ENCODE measurements around the gene USH2A. TPM values are rescaled to one million over a fixed set of nuclear protein-coding genes. Genes with fewer than 3 reads are reported as not detected.

The USH2A gene
- polyA plus RNA-seq, 2 of the 4 experiments (the other 2 are of a cell fraction) = not detected

DNA sequence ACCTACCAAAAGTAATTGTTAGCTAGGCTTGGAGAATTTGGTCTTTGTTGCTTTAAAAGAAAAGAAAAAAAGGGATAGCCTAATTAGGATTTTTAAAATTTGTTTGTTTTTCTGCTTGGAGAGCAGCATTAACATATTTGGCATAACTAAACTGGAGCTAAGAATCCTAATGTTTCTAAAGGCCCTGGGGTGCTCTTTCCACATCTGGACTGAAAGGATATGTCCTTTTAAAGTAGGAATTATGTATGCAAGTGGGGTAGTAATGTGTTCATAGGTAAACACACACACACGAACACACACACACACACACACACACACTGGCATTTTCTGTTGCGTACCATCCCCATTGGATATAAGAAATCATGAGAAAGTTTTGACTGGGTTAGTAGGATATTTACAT is 742.2 kb downstream of the USH2A start:
- Histone ChIP-seq H3K4me2 (no peak overlapping the region), H3K27ac (no peak overlapping the region), H3K4me3 (no peak overlapping the region), H3K9me3 (no peaks in the 10 kb centered on the region), H3K4me1 (no peaks in the 10 kb centered on the region)
- no peak for TF ChIP-seq HDAC2 (IDR thresholded peaks at IDR 0.05)
- TF ChIP-seq FOSB (CRISPR knock-in tag; IDR thresholded peaks at IDR 0.05) = no peak
- TF ChIP-seq, protein P1, sequence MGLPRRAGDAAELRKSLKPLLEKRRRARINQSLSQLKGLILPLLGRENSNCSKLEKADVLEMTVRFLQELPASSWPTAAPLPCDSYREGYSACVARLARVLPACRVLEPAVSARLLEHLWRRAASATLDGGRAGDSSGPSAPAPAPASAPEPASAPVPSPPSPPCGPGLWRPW (IDR thresholded peaks at IDR 0.05) = no peak
- no peak for TF ChIP-seq CBX2 (IDR thresholded peaks at IDR 0.05; ENCODE audit: borderline replicate concordance, low read depth)
- TF ChIP-seq PHF8 (IDR thresholded peaks at IDR 0.05; ENCODE audit: borderline replicate concordance, low read depth) = no peak
- no peak for TF ChIP-seq KDM1A (IDR thresholded peaks at IDR 0.05; ENCODE audit: low read depth)
- TF ChIP-seq, protein P2, sequence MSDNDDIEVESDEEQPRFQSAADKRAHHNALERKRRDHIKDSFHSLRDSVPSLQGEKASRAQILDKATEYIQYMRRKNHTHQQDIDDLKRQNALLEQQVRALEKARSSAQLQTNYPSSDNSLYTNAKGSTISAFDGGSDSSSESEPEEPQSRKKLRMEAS (IDR thresholded peaks at IDR 0.05) = no peak
- no peak for TF ChIP-seq RCOR1 (IDR thresholded peaks at IDR 0.05; ENCODE audit: low read depth, low read length)
- TF ChIP-seq KDM5A (IDR thresholded peaks at IDR 0.05) = no peak
- TF ChIP-seq, protein P3, sequence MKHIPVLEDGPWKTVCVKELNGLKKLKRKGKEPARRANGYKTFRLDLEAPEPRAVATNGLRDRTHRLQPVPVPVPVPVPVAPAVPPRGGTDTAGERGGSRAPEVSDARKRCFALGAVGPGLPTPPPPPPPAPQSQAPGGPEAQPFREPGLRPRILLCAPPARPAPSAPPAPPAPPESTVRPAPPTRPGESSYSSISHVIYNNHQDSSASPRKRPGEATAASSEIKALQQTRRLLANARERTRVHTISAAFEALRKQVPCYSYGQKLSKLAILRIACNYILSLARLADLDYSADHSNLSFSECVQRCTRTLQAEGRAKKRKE (CRISPR knock-in tag; IDR thresholded peaks at IDR 0.05; ENCODE audit: low read depth) = no peak
- TF ChIP-seq MYC (IDR thresholded peaks at IDR 0.05; ENCODE audit: borderline replicate concordance, low read length) = no peak
- TF ChIP-seq EHF (CRISPR knock-in tag; IDR thresholded peaks at IDR 0.05) = no peak
- TF ChIP-seq FOXS1 (CRISPR knock-in tag; IDR thresholded peaks at IDR 0.05) = no peak
- TF ChIP-seq, protein P4, sequence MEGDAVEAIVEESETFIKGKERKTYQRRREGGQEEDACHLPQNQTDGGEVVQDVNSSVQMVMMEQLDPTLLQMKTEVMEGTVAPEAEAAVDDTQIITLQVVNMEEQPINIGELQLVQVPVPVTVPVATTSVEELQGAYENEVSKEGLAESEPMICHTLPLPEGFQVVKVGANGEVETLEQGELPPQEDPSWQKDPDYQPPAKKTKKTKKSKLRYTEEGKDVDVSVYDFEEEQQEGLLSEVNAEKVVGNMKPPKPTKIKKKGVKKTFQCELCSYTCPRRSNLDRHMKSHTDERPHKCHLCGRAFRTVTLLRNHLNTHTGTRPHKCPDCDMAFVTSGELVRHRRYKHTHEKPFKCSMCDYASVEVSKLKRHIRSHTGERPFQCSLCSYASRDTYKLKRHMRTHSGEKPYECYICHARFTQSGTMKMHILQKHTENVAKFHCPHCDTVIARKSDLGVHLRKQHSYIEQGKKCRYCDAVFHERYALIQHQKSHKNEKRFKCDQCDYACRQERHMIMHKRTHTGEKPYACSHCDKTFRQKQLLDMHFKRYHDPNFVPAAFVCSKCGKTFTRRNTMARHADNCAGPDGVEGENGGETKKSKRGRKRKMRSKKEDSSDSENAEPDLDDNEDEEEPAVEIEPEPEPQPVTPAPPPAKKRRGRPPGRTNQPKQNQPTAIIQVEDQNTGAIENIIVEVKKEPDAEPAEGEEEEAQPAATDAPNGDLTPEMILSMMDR (IDR thresholded peaks at IDR 0.05) = no peak
- ChIA-PET CTCF (no interaction called here), POLR2A (no interaction called here)
- no peak for DNase-seq (ENCODE audit: low read depth in 1 of 2, low spot score in 1 of 2)
- 16% methylated on average over 2 of the region's 2 CpGs for WGBS (ENCODE audit: missing lambda C conversion rate)
- no peak for ATAC-seq
- no peak for FAIRE-seq

DNA sequence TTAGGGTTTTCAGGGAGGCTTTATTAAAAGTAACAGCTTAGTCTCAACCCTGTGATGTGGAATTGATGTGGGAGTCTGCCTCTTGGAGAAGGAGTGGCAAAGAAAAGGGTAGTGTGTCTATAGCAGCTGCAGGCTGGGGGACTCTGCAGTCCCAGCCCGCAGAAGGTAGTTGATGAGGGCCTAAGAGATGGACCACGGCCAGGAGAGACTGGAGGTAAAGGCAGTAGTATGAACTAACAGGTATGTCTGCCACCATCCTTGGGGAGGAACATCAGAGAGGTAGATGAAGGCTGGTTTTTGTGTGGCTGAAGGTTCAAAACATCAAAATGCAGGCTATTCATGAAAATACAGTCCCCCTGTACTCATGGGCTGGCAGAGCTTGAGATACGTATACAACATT is 744.0 kb downstream of the USH2A start:
- POLR2A ChIA-PET = no interaction called here
- no peaks in the 10 kb centered on the region for H3K4me1 ChIP-seq
- CTCF ChIA-PET = no interaction called here
- FAIRE-seq (no peak), ATAC-seq (no peak), DNase-seq (ENCODE audit: low read depth in 1 of 2, low spot score in 1 of 2) (no peak)
- 16% methylated on average over 3 of the region's 3 CpGs for WGBS (ENCODE audit: missing lambda C conversion rate)
- H3K4me3 ChIP-seq = no peak overlapping the region
- no peaks in the 10 kb centered on the region for H3K9me3 ChIP-seq
- no peak overlapping the region for H3K4me2 ChIP-seq
- TF ChIP-seq, protein P5, sequence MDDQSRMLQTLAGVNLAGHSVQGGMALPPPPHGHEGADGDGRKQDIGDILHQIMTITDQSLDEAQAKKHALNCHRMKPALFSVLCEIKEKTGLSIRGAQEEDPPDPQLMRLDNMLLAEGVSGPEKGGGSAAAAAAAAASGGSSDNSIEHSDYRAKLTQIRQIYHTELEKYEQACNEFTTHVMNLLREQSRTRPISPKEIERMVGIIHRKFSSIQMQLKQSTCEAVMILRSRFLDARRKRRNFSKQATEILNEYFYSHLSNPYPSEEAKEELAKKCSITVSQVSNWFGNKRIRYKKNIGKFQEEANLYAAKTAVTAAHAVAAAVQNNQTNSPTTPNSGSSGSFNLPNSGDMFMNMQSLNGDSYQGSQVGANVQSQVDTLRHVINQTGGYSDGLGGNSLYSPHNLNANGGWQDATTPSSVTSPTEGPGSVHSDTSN (IDR thresholded peaks at IDR 0.05) = no peak
- TF ChIP-seq KDM1A (IDR thresholded peaks at IDR 0.05; ENCODE audit: low read depth) (no peak), KDM5A (IDR thresholded peaks at IDR 0.05) (no peak), HEYL (CRISPR knock-in tag; IDR thresholded peaks at IDR 0.05) (no peak), POLR2A (IDR thresholded peaks at IDR 0.05; ENCODE audit: low read length) (no peak), CBX8 (IDR thresholded peaks at IDR 0.05) (no peak)
- TF ChIP-seq, protein P6, sequence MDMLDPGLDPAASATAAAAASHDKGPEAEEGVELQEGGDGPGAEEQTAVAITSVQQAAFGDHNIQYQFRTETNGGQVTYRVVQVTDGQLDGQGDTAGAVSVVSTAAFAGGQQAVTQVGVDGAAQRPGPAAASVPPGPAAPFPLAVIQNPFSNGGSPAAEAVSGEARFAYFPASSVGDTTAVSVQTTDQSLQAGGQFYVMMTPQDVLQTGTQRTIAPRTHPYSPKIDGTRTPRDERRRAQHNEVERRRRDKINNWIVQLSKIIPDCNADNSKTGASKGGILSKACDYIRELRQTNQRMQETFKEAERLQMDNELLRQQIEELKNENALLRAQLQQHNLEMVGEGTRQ (IDR thresholded peaks at IDR 0.05) = no peak
- TF ChIP-seq, protein P2 (IDR thresholded peaks at IDR 0.05) = no peak
- TF ChIP-seq, protein P4 (IDR thresholded peaks at IDR 0.05) = no peak
- H3K27ac ChIP-seq = no peak overlapping the region
